Activated T-helper 1 cell treated with anti-CD3 and anti-CD28 coated beads, Interleukin-2, amount 50 U/mL, for 16 hours (primary cell): Measurements from ENCODE around the gene KMO.

Experiments
- DNase-seq, 2 donors: peaks; one replicate each; pipeline ENCODE4 v3.0.0-alpha.2; 2020; ENCODE audit warnings: low read depth in 1 of 2, low spot score in 1 of 2

KMO gene

DNA sequence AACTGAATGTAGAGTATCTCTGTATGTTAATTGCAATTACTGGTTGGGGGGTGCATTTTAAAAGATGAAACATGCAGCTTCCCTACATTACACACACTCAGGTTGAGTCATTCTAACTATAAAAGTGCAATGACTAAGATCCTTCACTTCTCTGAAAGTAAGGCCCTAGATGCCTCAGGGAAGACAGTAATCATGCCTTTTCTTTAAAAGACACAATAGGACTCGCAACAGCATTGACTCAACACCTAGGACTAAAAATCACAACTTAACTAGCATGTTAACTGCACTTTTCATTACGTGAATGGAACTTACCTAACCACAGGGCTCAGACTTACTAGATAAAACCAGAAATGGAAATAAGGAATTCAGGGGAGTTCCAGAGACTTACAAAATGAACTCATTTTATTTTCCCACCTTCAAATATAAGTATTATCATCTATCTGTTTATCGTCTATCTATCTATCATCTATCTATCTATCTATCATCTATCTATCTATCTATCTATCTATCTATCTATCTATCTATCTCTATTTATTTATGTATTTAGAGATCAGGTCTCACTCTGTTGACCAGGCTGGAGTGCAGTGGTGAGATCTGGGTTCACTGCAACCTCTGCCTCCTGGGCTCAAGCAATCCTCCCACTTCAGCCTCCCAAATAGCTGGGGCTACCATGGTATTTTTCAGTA lies 60.2 kb downstream of the KMO start:
- no peak for DNase-seq

DNA sequence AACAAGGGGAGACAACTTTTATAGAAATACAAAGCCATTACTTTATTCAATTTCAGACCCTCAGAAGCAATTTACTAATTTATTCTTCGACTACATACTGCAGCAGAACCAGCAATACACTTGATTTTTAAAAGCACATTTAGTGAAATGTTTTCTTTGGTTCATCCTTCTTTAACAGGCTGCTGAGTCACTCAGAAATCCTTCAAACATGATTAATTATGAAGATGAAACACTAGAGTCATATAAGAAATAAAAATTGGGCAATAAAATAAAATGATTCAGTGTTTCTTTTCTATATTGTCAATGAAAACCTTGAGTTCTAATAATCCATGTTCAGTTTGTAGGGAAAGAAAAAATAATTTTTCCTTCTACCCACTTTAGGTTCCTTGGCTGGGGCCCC lies 61.0 kb downstream of the KMO start:
- DNase-seq = no peak

DNA sequence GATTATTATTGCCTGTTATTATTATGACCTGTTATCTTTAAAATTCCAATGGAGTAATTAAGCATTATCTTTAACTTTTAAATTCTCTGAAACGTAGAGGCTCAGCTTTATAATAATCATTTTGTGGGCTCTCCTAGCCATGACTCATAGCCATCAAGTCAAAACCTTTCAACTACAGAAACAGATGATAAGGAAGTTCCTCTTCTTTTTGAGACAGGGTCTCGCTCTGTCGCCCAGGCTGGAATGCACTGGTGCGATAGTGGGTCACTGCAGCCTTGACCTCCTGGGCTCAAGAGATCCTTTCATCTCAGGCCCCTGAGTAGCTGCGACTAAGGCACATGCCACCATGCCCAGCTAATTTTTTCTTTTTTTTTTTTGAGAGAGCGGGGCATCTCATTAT lies 64.5 kb downstream of the KMO start:
- DNase-seq = no peak

DNA sequence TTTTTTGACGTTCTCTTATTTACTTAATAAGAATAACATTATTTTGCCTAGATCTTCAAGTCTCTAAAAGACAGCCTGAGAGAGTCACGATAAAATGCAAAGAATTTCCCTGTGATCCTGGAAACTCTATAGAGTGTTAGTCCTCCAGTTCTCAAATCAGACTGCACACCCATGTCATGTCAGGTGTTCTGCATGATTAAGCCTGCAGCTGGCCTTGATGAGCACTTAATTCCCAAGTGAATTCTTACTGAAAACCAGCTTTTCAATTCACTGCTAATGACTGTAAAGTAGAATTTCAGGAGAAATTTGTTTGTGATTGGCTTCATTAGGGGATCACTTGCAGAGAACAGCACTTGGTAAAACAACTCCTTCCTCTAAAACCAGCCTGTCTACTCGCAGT lies 66.1 kb downstream of the KMO start:
- no peak for DNase-seq

DNA sequence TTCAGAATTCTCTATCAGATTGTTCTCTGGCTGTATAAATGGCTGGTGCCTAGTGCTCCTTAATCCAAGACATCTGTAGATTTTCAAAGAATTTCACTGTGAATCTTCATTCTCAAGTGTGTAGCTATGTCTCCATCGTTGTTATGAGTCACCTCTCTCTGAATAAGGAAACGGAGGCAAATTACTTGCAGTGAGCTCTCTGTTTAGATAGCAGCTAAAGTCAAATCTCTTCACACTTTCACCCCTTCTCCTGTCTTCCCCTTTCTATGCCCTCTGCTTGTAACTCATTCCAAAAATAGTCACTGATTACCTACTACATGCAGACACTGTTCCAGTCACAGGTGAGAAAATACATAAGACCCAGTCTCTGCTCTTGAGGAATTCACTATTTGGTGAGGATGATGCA lies 68.3 kb downstream of the KMO start:
- no peak for DNase-seq

DNA sequence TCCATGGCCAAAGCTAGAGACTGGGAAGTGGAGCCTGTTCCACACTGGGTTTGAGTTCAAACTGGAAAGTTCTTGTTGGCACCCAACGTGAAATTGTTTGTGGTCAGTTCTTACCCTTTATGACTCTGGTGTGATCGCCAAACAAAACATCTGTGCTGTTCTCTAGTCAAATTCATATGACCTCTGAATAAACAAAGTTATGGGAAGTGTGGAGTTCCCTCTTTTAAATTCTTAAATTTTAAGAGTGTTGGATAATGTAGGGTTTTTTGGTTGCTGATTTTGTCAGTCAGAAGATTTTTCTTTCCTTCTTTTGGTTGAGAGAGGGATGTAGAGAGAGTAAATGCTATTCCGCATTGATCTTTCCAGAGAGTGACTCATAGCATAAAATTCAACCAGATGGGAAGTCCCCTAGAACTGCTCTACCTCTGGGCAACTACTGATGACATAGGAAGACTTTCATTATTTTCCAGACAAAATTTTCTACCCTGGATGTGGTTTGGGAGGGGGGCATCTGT lies 71.6 kb downstream of the KMO start:
- no peak for DNase-seq

DNA sequence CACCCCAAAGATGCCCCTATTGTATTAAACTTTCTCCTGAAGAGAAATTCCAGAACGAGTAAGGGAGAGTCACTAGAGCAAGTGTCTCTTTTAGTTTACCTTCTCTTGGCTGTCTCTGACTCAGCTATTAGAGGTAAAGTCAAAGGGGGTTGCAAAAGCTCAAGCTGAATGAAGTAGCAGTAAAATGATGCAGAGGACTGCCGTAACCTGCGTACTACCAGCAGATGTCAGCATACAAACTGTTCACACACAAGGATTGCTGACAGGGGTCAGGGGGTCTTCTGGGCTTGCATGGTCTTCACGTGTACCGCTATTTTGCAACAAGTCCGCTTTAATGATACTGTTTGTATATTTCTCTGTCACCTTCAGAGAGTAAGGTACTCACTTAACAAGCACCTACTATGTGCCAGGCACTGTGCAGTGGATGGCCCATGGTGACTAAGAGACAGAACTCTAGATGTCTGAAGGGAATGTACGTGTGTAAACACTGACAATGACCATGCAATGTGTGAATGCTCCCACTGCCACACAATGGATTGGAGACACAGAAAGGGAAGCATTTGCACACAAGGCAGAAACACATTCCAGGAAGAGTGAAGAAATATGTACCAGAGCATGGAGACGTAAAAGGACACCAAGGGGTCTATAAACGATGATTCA lies 73.1 kb downstream of the KMO start:
- no peak for DNase-seq

DNA sequence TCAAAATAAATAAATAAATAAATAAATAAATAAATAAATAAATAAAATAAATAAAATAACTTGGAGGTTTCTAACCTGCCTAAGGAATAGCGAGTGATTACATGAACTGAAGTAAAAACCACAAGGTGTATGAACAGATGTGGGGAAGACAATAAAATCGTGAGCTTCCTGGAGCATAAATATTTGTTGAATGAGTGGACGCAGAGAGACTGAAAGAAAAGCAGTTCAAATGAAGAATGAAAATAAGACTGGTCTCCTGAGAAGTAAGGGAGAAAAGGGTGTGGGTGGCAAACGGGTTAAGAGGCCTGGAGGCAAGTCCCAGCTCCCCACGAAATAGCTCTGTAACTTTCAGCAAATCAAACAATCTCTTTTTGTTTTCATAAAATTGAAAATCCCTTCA lies 74.4 kb downstream of the KMO start:
- DNase-seq = no peak

DNA sequence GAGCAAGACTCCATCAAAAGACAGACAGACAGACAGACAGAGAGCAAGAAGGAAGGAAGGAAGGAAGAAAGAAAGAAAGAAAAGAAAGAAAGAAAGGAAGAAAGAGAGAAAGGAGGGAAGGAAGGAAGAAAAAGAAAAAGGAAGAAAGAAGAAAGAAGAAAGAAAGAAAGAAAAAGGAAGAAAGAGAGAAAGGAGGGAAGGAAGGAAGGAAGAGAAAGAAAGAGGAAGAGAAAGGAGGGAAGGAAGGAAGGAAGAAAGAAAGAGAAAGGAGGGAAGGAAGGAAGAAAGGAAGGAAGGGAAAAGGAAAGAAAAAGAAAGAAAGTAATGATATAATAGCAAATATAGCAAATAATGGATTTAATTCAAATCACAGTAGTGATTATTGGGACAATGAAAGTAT lies 75.3 kb downstream of the KMO start:
- no peak for DNase-seq

DNA sequence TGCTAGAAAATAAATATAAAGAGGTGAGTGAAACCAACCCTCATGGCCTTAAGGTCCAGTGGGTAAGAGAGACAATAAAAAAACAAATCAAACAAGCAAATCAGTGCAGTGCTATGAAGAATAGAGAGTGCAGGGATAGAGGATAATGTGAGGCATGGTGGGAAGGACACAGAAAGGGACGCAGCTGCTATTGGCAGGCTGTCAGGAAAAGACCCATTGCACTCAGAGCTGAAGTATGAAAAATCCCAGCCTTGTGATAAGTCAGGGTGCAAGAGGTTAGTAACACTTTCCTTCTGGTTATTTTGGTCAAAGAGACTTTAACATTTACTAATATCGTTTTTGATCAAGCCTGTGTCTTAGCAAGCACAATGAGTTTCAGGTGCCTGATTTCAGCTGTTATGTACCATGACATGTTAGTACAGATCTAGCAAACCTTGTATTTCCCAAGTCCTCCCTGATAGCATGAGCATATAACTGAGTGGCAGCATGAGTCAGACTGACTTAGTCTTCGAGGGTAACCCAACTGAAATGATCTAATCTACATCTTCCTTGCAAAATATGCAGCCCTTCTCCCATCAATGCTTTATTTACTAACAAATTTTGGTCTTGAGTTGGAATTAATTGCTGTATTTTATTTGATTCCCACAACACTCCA lies 76.3 kb downstream of the KMO start:
- DNase-seq = no peak

DNA sequence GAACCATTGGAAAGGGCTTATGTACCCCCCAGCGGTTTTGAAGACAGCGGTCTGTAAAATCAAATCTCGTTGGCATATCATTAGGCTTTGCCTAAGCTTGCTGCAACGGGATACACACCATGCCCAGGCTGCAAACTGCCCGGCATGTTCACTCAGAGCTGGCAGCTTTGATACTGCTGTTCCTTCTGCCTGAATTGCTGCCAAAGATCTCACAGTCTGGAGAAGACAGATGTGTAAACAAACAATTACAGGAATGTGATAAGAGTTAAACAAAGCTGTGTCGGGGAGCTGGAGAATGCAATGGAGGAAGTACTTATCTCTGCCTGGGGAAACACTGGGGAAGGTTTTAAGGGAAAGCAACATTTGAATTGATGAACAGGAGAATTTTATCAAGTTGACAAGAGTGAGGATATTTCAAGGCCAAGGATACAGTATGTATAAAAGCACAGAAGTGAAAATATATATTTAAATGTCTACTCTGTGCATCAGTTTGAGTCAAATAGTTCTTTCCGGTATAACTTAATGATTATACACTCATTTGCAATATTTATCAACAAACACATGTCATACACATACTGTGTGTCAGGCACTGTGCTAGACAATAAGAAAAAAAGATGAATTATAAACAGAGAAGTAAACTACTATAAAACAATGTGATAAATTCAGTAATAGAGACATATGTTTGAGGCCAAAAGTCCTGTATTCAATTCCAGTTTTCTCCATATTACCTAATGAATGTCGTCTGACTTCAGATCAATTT lies 78.1 kb downstream of the KMO start:
- no peak for DNase-seq

DNA sequence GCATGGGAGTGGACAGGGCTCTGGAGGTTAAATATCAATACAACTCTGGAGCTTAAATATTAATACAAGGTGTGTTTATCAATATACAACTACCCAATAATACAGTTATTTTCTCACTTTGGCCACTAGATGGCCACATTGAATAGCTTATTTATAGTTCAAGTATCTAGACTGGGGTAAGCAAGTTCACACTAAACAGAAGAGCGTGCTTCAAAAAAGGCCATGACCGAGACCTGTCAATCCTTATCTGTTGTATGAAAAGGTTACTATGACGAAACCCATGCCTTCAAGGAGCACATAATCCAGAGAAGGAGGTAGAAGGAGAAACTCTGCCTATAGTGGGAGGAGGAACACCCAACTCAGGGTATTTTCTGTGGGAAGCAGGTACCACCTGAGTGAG lies 78.9 kb downstream of the KMO start:
- DNase-seq = no peak

DNA sequence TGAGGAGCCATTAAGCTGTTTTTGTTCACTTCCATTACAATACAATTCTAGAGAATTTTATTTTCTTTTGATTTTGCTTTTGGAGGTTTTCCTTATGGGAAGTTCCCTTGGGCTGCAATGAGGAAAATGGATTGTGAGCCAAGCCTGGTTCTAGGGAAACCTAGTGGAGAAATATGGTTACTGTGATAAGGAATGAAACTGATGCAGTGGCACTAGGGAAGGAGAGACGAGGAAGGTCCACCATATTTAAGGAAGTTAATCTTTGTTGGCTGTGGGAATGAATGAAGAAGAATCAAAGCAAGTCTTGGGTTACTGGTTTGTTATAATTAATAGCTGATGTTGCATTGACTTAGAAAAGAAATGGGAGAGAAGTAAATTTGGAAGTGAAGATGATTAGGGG lies 79.6 kb downstream of the KMO start:
- no peak for DNase-seq

DNA sequence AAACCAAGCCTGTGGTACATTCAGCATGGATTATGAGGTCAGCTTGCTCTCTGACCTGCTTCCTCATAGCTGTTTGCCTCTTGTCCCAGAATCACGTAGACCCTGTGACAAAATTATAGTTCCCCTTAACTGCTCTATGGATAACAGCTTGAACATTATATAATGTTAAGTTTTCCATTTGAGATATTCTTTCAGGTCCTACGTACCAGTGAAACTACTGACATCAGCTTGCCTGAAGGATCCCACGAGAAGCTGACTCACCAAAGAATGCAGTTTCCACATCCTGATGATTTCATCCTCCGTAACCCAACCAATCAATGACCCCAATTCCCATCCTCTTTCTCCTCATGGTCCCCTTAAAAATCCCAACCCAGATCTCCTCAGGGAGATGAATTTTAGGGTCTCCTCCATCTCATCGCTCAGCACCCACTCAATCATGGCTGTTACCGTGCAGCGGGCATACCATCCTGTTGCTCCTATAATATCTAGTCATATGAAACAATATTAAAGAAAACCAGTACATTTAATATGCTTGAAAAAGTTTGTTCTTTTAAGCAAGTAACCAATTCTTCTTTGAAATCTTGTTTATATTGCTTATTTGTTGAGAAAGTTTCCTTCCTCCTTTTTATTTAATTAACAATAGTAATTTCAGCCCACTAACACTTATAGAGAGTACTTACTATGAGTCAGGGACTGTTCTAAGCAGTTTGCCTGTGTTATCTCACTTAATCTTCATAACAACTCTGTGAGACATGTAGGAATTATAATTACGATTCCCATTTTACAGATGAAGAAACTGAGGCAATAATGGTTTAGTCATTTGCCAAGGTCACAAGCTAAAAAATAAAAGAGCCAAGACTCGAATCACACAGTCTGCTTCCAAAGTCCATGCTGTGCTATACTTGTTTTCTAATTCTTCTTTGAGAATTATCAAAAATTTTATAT lies 80.6 kb downstream of the KMO start:
- DNase-seq = no peak

DNA sequence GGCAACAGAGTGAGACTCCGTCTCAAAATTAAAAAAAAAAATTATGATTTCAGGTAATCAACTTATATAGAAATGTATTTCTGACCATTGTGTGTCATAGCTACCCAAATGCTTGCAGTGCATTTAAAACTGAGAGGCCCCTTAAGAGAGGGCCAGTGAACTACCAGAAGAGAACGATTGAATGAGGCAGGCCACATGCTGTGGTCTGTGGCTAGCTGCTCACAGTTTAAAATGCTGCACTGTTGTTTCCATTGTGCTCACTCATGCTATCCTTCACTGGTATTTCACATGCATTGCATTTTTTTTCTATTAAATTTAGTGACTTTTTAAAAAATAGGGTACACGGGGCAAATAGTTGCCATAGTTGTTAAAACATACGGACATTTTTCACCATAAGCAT lies 82.0 kb downstream of the KMO start:
- no peak for DNase-seq

DNA sequence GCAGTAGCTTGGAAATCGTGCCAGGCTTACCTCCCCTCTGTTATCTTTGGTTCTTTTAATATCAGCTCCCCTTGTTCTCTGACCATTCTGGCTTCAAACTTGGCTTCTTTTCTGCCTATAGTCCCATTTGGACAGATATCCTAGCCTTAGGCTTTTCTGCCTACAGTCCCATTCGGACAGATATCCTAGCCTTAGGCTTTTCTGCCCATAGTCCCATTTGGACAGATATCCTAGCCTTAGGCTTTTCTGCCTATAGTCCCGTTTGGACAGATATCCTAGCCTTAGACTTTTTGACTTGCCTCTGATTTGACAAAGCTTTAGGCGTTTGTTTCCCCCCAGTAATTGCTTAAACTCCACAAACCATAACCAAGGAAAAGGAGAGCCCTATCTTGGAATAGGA lies 82.4 kb downstream of the KMO start:
- DNase-seq = no peak

DNA sequence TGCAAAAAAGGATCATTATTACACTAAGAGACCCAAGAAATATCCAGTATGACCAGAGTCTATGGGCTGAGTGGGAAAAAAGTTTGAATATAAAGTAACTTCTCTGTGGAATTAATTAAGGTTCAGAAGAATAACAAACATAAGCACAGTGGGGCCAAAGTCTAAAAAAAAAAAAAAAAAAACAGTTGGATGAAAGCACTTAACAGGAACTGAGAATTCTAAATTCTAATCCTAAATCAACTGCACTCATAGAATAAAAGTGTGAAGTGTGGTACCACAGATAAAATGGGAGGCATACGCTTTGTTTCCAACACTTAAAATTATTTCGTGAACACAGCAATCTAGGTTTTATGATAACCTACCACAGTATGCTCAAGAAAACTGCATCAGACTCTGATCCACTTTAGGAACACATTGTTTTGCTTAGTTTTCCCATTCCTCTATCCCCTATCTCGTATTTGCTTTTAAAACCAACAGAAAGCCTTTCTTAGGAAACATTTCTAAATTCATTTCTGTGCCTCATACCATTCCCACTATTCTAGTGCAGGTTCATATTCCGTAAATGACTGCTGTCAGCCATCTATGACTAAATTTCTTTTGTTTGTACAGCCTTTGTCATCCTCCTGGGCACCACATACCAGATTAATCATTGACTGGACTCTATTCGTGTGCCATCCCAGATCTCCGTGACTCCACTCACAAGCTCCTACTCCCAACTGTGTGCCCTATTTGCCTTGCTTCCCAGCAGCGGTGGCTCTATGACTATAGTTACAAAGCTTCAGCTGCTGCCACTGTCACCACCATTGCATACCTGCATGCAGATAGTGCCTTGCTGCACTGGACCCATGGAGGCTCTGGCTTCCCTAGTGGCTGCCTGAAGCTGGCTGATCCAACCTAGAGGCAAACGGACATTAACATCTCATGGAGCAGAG lies 83.1 kb downstream of the KMO start:
- DNase-seq = no peak

DNA sequence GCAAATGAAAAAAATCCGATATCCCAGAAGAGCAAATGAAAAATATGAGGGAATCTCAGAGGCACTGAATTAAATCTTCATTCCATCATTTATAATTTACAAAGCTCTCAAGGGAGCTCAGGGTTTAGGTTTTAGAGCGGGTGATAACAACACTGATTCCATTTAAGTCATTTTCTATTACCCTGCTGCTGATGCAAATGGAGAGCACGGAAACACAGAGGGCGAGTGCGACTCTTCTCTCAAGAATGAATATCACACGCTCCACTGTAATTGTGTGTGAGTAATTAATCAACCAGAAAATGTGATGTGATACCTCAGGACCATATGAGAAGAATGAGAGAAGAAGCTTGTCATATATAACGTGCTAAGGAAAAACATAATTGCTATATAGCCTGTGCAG lies 85.2 kb downstream of the KMO start:
- DNase-seq = no peak

DNA sequence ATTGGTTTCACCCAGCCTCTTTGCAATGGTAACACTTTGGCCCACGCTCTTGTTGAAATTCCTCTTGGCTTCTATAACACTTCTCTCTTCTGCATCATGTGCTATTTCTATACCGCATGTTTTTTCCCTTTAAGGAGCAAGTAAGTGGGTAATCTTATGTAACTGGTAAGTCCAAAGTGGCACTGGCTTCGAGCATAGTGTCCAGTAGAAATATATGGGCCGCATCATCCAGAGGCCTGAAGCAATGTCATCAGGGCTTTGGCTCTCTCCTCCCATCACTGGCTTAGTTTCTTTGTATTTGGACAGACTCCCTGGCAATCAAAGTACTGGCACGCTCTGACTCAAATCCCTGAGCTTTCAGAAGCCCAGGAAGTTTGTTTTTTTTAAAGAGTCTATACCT lies 90.5 kb downstream of the KMO start:
- DNase-seq = no peak

DNA sequence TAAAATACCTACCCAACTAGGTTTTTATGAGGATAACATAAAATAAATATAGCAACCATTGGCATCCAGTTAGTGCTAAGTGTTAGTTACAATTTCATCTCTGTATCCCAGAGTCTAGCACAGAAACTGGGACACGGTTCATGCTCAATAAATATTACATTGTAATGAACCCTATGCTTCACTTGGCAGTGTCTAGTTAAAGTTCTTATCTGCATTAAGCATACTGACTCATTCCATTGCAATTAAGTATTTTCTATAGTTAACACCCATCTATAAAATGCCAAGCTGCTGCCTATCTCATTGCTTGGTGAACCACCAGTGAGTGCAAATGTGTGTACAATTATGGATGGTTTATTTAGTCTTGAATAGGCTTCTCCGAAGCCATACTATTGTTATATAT lies 92.8 kb downstream of the KMO start:
- DNase-seq = no peak
